Measurements from ENCODE around the gene GJB3. TPM values are rescaled to one million over a fixed set of nuclear protein-coding genes. Genes with fewer than 3 reads are reported as not detected.

The GJB3 gene
- total and polyA plus RNA-seq, 9 of the 15 experiments (the other 6 are each of a cell fraction or from before 2014, with no cell fraction given) = not detected

GRCh38 chr1:34746785-34747637 is 34.0 kb upstream of the GJB3 start:
- in situ Hi-C loops (cut with MboI) (loop anchor here (10.0 kb wide), 1 partner anchor 1112 kb away; no protein-coding TSS in a partner anchor), intact Hi-C loops (cut with micrococcal nuclease) (no loop called here)
- no peak overlapping the region for H3K9ac ChIP-seq (ENCODE audit: insufficient read depth in 1 of 2, low read depth in 2 of 2, low read length in 2 of 2)
- no TSS peak for BruUV-seq (replicated peaks)
- no peaks in the 10 kb centered on the region for H3K36me3 ChIP-seq (ENCODE audit: control insufficient read depth, insufficient read depth, low read length)
- TF ChIP-seq KDM1A (IDR thresholded peaks at IDR 0.05) (0 out of 4 replicates have a peak, but pooled peaks of 1 of the 2 experiments have one; percentile 12), ZFP36 (IDR thresholded peaks at IDR 0.05; ENCODE audit: low read depth, low read length, partially characterized antibody) (peak; percentile 88), TFAP4 (CRISPR knock-in tag; IDR thresholded peaks at IDR 0.05; ENCODE audit: borderline replicate concordance) (no peak), RBM25 (IDR thresholded peaks at IDR 0.05; ENCODE audit: low read depth, low read length, severe bottlenecking) (peak; percentile 80), SMARCA5 (IDR thresholded peaks at IDR 0.05) (peak; percentile 67), BCOR (IDR thresholded peaks at IDR 0.05) (peak; percentile 70; the same call in 1 of the 2 replicates)
- H3K9me3 ChIP-seq (replicated peaks; ENCODE audit: control insufficient read depth, insufficient read depth, low read depth, low read length) = no peaks in the 10 kb centered on the region
- no peak for ATAC-seq
- no peak for FAIRE-seq
- POLR2A ChIA-PET = no interaction called here
- H3K4me2 ChIP-seq (ENCODE audit: insufficient read depth, low read length) = no peak overlapping the region
- H2AFZ ChIP-seq (ENCODE audit: low read depth, low read length) = no peak overlapping the region
- CTCF ChIA-PET (ENCODE audit: low intra/inter-chr PET ratio) = no interaction called here
- H3K4me3 ChIP-seq = no peak overlapping the region
- DNase-seq (ENCODE audit: extremely low read depth in 1 of 4, low spot score in 3 of 4) = no peak
- WGBS (ENCODE audit: insufficient coverage, low coverage, missing lambda C conversion rate) = 4% methylated on average over 18 of the region's 18 CpGs
- H3K4me1 ChIP-seq (replicated peaks in 1 of 2; ENCODE audit: control insufficient read depth in 2 of 2, insufficient read depth in 2 of 2, low read length in 2 of 2) = no peaks in the 10 kb centered on the region
- H4K20me1 ChIP-seq (replicated peaks; ENCODE audit: control insufficient read depth, insufficient read depth, low read length) = peaks cover 11% of the 10 kb centered on the region; the same call in 1 of the 2 replicates
- H3K79me2 ChIP-seq (ENCODE audit: control insufficient read depth, insufficient read depth, low read length) = no peaks in the 10 kb centered on the region
- H3K9me1 ChIP-seq (ENCODE audit: control insufficient read depth, insufficient read depth, low read length) = no peaks in the 10 kb centered on the region
- peaks cover 6 to 19% of the 10 kb centered on the region in 2 experiments; a peak in 3 of 5 replicates for H3K27me3 ChIP-seq (ENCODE audit: control insufficient read depth in 2 of 2, insufficient read depth in 2 of 2, low read length in 2 of 2)
- H3K27ac ChIP-seq (ENCODE audit: extremely low read depth, low read depth, low read length) = no peak overlapping the region

Measured in K562 (cell line).